K562 (cell line): ENCODE results near the gene ANKS1A. TPM values are rescaled to one million over a fixed set of nuclear protein-coding genes. Genes with fewer than 3 reads are reported as not detected.

Experiments
- ATAC-seq: fragments of 200-7000 bp; cut with Tn5 transposase; 3 replicates; pipeline ENCODE4 v1.9.1; 2020; ENCODE audit warnings: moderate library complexity
- BruUV-seq: library from RNA; stranded (reverse); fragments of 400-500 nt; replicated peaks from 2 replicates; lab custom pipeline; 2021; lab: Mats Ljungman, UMichigan
- CTCF ChIA-PET: fragments of 300-600 bp; formaldehyde crosslinking; extraction: SDS; loops from one replicate; lab custom pipeline; 2021; ENCODE audit warnings: low intra/inter-chr PET ratio; lab: Yijun Ruan, JAX
- POLR2A ChIA-PET: fragments of 300-600, 350-650 bp; sonication (Branson Sonifier 250); formaldehyde crosslinking; extraction: SDS; loops from one replicate; lab custom pipeline; 2021; ENCODE audit warnings: antibody characterized with exemption, inconsistent platforms; lab: Yijun Ruan, JAX
- DNase-seq, 4 experiments: peaks; one replicate each; pipeline versions ENCODE4 v3.0.0 to v3.0.0-alpha.2; 2011 to 2018; ENCODE audit warnings: low spot score in 3 of 4, mixed read lengths in 3 of 4; ENCODE audit errors: extremely low read depth in 1 of 4
- FAIRE-seq: peaks from 2 replicates; lab custom pipeline; 2011; peaks lifted over from hg19 to GRCh38; lab: Jason Lieb, UNC
- H2AFZ ChIP-seq: 2 replicates; pipeline ENCODE4 v1.6.0; 2011; ENCODE audit warnings: low read depth, low read length, control low read depth, inconsistent platforms
- H3K27ac ChIP-seq: fragments of 200-600 bp; 3 replicates; pipeline ENCODE4 v1.8.0; 2011; ENCODE audit warnings: low read depth, mild to moderate bottlenecking, control low read depth, inconsistent platforms, low read length, moderate library complexity, mixed read lengths; ENCODE audit errors: extremely low read depth
- H3K27me3 ChIP-seq, 2 experiments: fragments of 300-600 bp in 1 of 2; 2 replicates in 1 of 2; 3 replicates in 1 of 2; pipeline versions ENCODE4 v1.6.0 to v1.8.0; 2011; ENCODE audit warnings: inconsistent platforms in 2 of 2, low read length in 2 of 2, mild to moderate bottlenecking in 1 of 2, mixed read lengths in 1 of 2, moderate library complexity in 1 of 2; ENCODE audit not compliant: control insufficient read depth in 2 of 2, insufficient read depth in 2 of 2
- H3K36me3 ChIP-seq: fragments of 300-600 bp; 3 replicates; pipeline ENCODE4 v1.8.0; 2011; ENCODE audit warnings: mild to moderate bottlenecking, low read length, inconsistent platforms; ENCODE audit not compliant: control insufficient read depth, insufficient read depth
- H3K4me1 ChIP-seq, 2 experiments: fragments of 200-600 bp in 1 of 2; replicated peaks in 1 of 2; 2 replicates in 1 of 2; 3 replicates in 1 of 2; pipeline versions ENCODE4 v1.5.1 to v1.8.0; 2011; ENCODE audit warnings: inconsistent platforms in 2 of 2, low read length in 2 of 2, mild to moderate bottlenecking in 1 of 2, mixed read lengths in 1 of 2, moderate library complexity in 1 of 2; ENCODE audit not compliant: control insufficient read depth in 2 of 2, insufficient read depth in 2 of 2
- H3K4me2 ChIP-seq: 2 replicates; pipeline ENCODE4 v1.6.1; 2011; ENCODE audit warnings: low read length, control low read depth, inconsistent platforms, mixed read lengths; ENCODE audit not compliant: insufficient read depth
- H3K4me3 ChIP-seq: fragments of 200-600 bp; sonication (generic), shearing (Covaris generic); 2 replicates; pipeline ENCODE4 v1.5.1; 2016; ENCODE audit warnings: control low read depth, inconsistent platforms
- H3K79me2 ChIP-seq: fragments of 200-600 bp; 3 replicates; pipeline ENCODE4 v1.8.0; 2011; ENCODE audit warnings: low read length, inconsistent platforms; ENCODE audit not compliant: control insufficient read depth, insufficient read depth
- H3K9ac ChIP-seq, 2 experiments: 2 replicates each; pipeline versions ENCODE4 v1.6.0 to v1.6.1; 2011; ENCODE audit warnings: low read depth in 2 of 2, low read length in 2 of 2, control low read depth in 1 of 2, inconsistent platforms in 1 of 2, mild to moderate bottlenecking in 1 of 2, mixed read lengths in 1 of 2; ENCODE audit not compliant: insufficient read depth in 1 of 2
- H3K9me1 ChIP-seq: one replicate; pipeline ENCODE4 v1.6.0; 2011; ENCODE audit warnings: inconsistent platforms, mild to moderate bottlenecking, low read length, moderate library complexity; ENCODE audit not compliant: control insufficient read depth, insufficient read depth
- H3K9me3 ChIP-seq: replicated peaks from 2 replicates; pipeline ENCODE4 v1.5.1; 2011; ENCODE audit warnings: low read depth, low read length, inconsistent platforms; ENCODE audit not compliant: control insufficient read depth, insufficient read depth
- H4K20me1 ChIP-seq: replicated peaks from 2 replicates; pipeline ENCODE4 v1.6.1; 2011; ENCODE audit warnings: low read length, inconsistent platforms, mixed read lengths; ENCODE audit not compliant: control insufficient read depth, insufficient read depth
- PRDM10 ChIP-seq: fragments of 450-650 bp; IDR thresholded peaks from 2 replicates; pipeline ENCODE4 v1.6.1; 2018; ENCODE audit not compliant: partially characterized antibody
- TEAD2 ChIP-seq: fragments of 450-650 bp; IDR thresholded peaks from 2 replicates; pipeline ENCODE4 v1.6.1; 2016; ENCODE audit warnings: missing genetic modification characterization, control low read depth, missing compliant biosample characterization
- WGBS: fragments of 100-300 bp; shearing (Covaris generic); methylation state at CpG from one replicate; pipeline ENCODE4 v1.1.6; 2016; ENCODE audit warnings: low coverage, mixed read lengths; ENCODE audit not compliant: insufficient coverage; ENCODE audit errors: missing lambda C conversion rate; 5-methylcytosine and 5-hydroxymethylcytosine counted together
- in situ Hi-C: fragments of 300-500 bp; cut with MboI; formaldehyde crosslinking; loops from 4 replicates; pipeline ENCODE4 v1.15.0; 2018; ENCODE audit warnings: inconsistent platforms, mixed read lengths
- intact Hi-C: fragments of 100-400 bp; cut with micrococcal nuclease; formaldehyde crosslinking; loops from 2 replicates; pipeline ENCODE4 v1.14.2; 2022
- polyA plus RNA-seq, 8 experiments: library from polyadenylated mRNA; depleted of rRNA in 4 of 8; stranded (reverse) in 5 of 8; unstranded in 3 of 8; fragments of >200 nt; fragmentation: Nextera tagmentation in 2 of 8; fragmentation: Illumina TruSeq in 1 of 8; extraction: Ambion mirVana in 2 of 8; extraction: Trizol in 1 of 8; gene quantifications; 2 replicates each; pipeline versions ENCODE4 v1.2.1 to v1.2.3, GENCODE V29; 2011 to 2014; ENCODE audit warnings: inconsistent platforms in 1 of 8, missing spikeins in 1 of 8
- total RNA-seq, 7 experiments: library from RNA; depleted of rRNA in 6 of 7; stranded (reverse); fragments of >200 nt in 6 of 7; fragmentation: Illumina TruSeq in 2 of 7; extraction: Trizol in 2 of 7; gene quantifications; 2 replicates each; pipeline versions ENCODE4 v1.2.1 to v1.2.3, GENCODE V29; 2011 to 2021; ENCODE audit warnings: low replicate concordance in 1 of 7

The ANKS1A gene
- total and polyA plus RNA-seq, 9 of the 15 experiments (the other 6 are each of a cell fraction or from before 2014, with no cell fraction given): 1.1 to 13.8 (median 5.3) TPM

- H4K20me1 ChIP-seq: no peaks in the 10 kb centered on the region
- TF ChIP-seq TEAD2 (tag) (no peak), PRDM10 (peak; percentile 65)
- in situ Hi-C loops (no loop called here), intact Hi-C loops (no loop called here)
- ChIA-PET POLR2A (interaction anchor here (0.8 to 1.2 kb wide), 4 partner anchors 13 to 249 kb away, joined by 3 to 5 read pairs (median 4); no protein-coding TSS in a partner anchor), CTCF (no interaction called here)
- no peaks in the 10 kb centered on the region for H3K4me1 ChIP-seq
- BruUV-seq: no TSS peak
- H3K27me3 ChIP-seq: peaks cover 0 to 6% of the 10 kb centered on the region in 2 experiments; a peak in 1 of 5 replicates
- no peak overlapping the region for H3K4me3 ChIP-seq
- no peak overlapping the region for H3K4me2 ChIP-seq
- H3K9me3 ChIP-seq: no peaks in the 10 kb centered on the region
- FAIRE-seq: no peak
- no peak for ATAC-seq
- H2AFZ ChIP-seq: no peak overlapping the region
- DNase-seq: peak in 2 of 4 experiments; percentile 6 to 10
- no peak overlapping the region for H3K27ac ChIP-seq
- H3K36me3 ChIP-seq: peaks cover 4% of the 10 kb centered on the region; the same call in 1 of the 3 replicates
- H3K9me1 ChIP-seq: no peaks in the 10 kb centered on the region
- no peaks in the 10 kb centered on the region for H3K79me2 ChIP-seq
- 22% methylated on average over 5 of the region's 5 CpGs for WGBS
- no peak overlapping the region for H3K9ac ChIP-seq
Measured at GRCh38 chr6:35092362-35093117, 203.5 kb downstream of the ANKS1A start.
